Ovary (tissue), 9 donors: ENCODE measurements around the gene TEX19. TPM values are rescaled to one million over a fixed set of nuclear protein-coding genes. Genes with fewer than 3 reads are reported as not detected.

Experiments used
- DNase-seq, 5 donors: peaks; one replicate each; pipeline ENCODE4 v3.0.0-alpha.2; 2019 to 2020
- H3K27ac ChIP-seq, 2 donors: fragments of 200-600 bp; one replicate each; pipeline versions ENCODE4 v1.5.1 to v1.8.0; 2019 to 2022
- H3K27me3 ChIP-seq: fragments of 200-600 bp; one replicate; pipeline ENCODE4 v1.8.0; 2022
- H3K36me3 ChIP-seq: fragments of 200-600 bp; sonication (generic); one replicate; pipeline ENCODE4 v1.5.1; 2019
- H3K4me1 ChIP-seq: one replicate; pipeline ENCODE4 v1.8.1; 2013; ENCODE audit warnings: mild to moderate bottlenecking, moderate library complexity; ENCODE audit not compliant: insufficient read depth
- H3K4me3 ChIP-seq: fragments of 200-600 bp; sonication (generic); one replicate; pipeline ENCODE4 v1.5.1; 2017
- H3K9me3 ChIP-seq, 2 donors: fragments of 200-600 bp in 1 of 2; sonication (generic) in 1 of 2; one replicate each; pipeline versions ENCODE4 v1.5.1 to v1.8.1; 2013 to 2019; ENCODE audit warnings: mild to moderate bottlenecking in 1 of 2, moderate library complexity in 1 of 2
- CTCF ChIP-seq, 3 donors: fragments of 450-650 bp in 2 of 3; fragments of 200-600 bp in 1 of 3; IDR thresholded peaks; one replicate each; pipeline versions ENCODE4 v1.5.1 to v1.8.0; 2016 to 2022; ENCODE audit warnings: antibody characterized with exemption in 3 of 3, mild to moderate bottlenecking in 1 of 3
- EP300 ChIP-seq: sonication (generic); formaldehyde crosslinking; IDR thresholded peaks from one replicate; pipeline ENCODE4 v1.6.1; 2017; ENCODE audit warnings: antibody characterized with exemption
- POLR2A ChIP-seq: fragments of 450-650 bp; IDR thresholded peaks from one replicate; pipeline ENCODE4 v1.6.1; 2017; ENCODE audit warnings: antibody characterized with exemption, mild to moderate bottlenecking, moderate library complexity
- WGBS, 3 donors: extraction: QIAGEN DNeasy Blood & Tissue Kit in 1 of 3; methylation state at CpG; one replicate each; pipeline versions ENCODE4 v1.1.5 to v1.1.7; 2013 to 2017; 5-methylcytosine and 5-hydroxymethylcytosine counted together
- intact Hi-C, 4 donors: fragments of 100-400 bp; cut with DNase I; formaldehyde crosslinking; loops; one replicate each; pipeline versions ENCODE4 v1.11.0 to v1.15.1; 2022 to 2023
- polyA plus RNA-seq, 2 donors: library from polyadenylated mRNA; stranded (reverse); fragments of 200-250 nt in 1 of 2; fragments of 350-450 nt in 1 of 2; fragmentation: Illumina TruSeq in 1 of 2; extraction: RNeasy Lipid Tissue Mini Kit (QIAGEN cat#74804) in 1 of 2; gene quantifications; one replicate each; pipeline ENCODE4 v1.2.3, GENCODE V29; 2013 to 2014
- total RNA-seq, 7 donors: library from RNA; depleted of rRNA in 2 of 7; stranded (reverse); fragments of >200 nt in 2 of 7; fragmentation: NEBNext Ultra II Directional in 3 of 7; extraction: Animal tissue kit (Norgen Biotek cat#: 25700) in 3 of 7; gene quantifications; one replicate each; pipeline versions ENCODE4 v1.1.0 to v1.2.4, GENCODE V29; 2016 to 2023
- donor health status: DM: no; HTN: no; CAD: no; lungs with moderate emphysema.
- donor health status: DM: no; HTN: no; CAD: no.
- donor health status: Bipolar disorder and iron deficiency.
- donor health status: DM: yes; HTN: yes; CAD: no.
- donor health status: DM: no; HTN: no; CAD: no.
- donor health status: DM: yes; HTN: yes; CAD: no.

TEX19 gene
- total and polyA plus RNA-seq, 9 donors = not detected

- intact Hi-C loops = no loop called here
- Histone ChIP-seq H3K4me1 (no peaks in the 10 kb centered on the region), H3K27ac (no peak overlapping the region), H3K36me3 (no peaks in the 10 kb centered on the region), H3K9me3 (no peaks in the 10 kb centered on the region), H3K27me3 (no peaks in the 10 kb centered on the region), H3K4me3 (no peak overlapping the region)
- no peak for DNase-seq
- TF ChIP-seq CTCF (IDR thresholded peaks at IDR 0.05) (no peak), POLR2A (no peak)
- 73 to 80% (median 77%) methylated on average over 17 to 19 of the region's 19 CpGs for WGBS, 3 donors
Measured at GRCh38 chr17:82396601-82397435, 37.8 kb downstream of the TEX19 start.

GRCh38 chr17:82397449-82398335 is 38.6 kb downstream of the TEX19 start:
- H3K9me3 ChIP-seq = no peaks in the 10 kb centered on the region
- no peaks in the 10 kb centered on the region for H3K36me3 ChIP-seq
- no peaks in the 10 kb centered on the region for H3K27me3 ChIP-seq
- intact Hi-C loops = no loop called here
- 85 to 88% (median 85%) methylated on average over 35 to 38 of the region's 38 CpGs for WGBS, 3 donors
- H3K4me3 ChIP-seq = no peak overlapping the region
- no peak for DNase-seq
- H3K27ac ChIP-seq = no peak overlapping the region
- H3K4me1 ChIP-seq = no peaks in the 10 kb centered on the region
- no peak for TF ChIP-seq EP300
- TF ChIP-seq POLR2A = no peak
- TF ChIP-seq CTCF (IDR thresholded peaks at IDR 0.05) = no peak

- Histone ChIP-seq H3K27ac (no peak overlapping the region), H3K9me3 (no peaks in the 10 kb centered on the region), H3K27me3 (no peaks in the 10 kb centered on the region), H3K4me3 (no peak overlapping the region), H3K36me3 (no peaks in the 10 kb centered on the region), H3K4me1 (no peaks in the 10 kb centered on the region)
- DNase-seq = no peak
- TF ChIP-seq POLR2A (no peak), EP300 (no peak), CTCF (IDR thresholded peaks at IDR 0.05) (no peak)
- 53 to 62% (median 62%) methylated on average over 13 of the region's 13 CpGs for WGBS, 3 donors
- intact Hi-C loops = no loop called here
Measured at GRCh38 chr17:82399041-82399441, 40.0 kb downstream of the TEX19 start.

GRCh38 chr17:82399601-82400101 is 40.6 kb downstream of the TEX19 start:
- TF ChIP-seq EP300 (no peak), CTCF (IDR thresholded peaks at IDR 0.05) (no peak), POLR2A (no peak)
- Histone ChIP-seq H3K4me3 (no peak overlapping the region), H3K27ac (no peak overlapping the region)

More at GRCh38 chr17:82399601-82400101, 40.6 kb downstream of the TEX19 start:
- DNase-seq = no peak
- WGBS, 3 donors = 78 to 89% (median 88%) methylated on average over 18 of the region's 18 CpGs
- no peaks in the 10 kb centered on the region for H3K9me3 ChIP-seq
- H3K36me3 ChIP-seq = no peaks in the 10 kb centered on the region
- no peaks in the 10 kb centered on the region for H3K27me3 ChIP-seq
- no peaks in the 10 kb centered on the region for H3K4me1 ChIP-seq
- intact Hi-C loops = no loop called here
